Cardiac muscle cell (in vitro differentiated cells and primary cell): ENCODE data around the gene PER3. TPM values are rescaled to one million over a fixed set of nuclear protein-coding genes. Genes with fewer than 3 reads are reported as not detected.

Experiments
- DNase-seq, 2 donors: peaks; one replicate each; pipeline versions ENCODE4 v3.0.0 to v3.0.0-alpha.2; 2010 to 2017; ENCODE audit warnings: low read depth in 1 of 2, low spot score in 1 of 2
- H3K27ac ChIP-seq: fragments of 200-600 bp; sonication (generic); 2 replicates; pipeline ENCODE4 v1.5.1; 2016
- H3K27me3 ChIP-seq: fragments of 200-600 bp; sonication (generic); 2 replicates; pipeline ENCODE4 v1.6.0; 2016; ENCODE audit warnings: control low read depth
- H3K36me3 ChIP-seq: fragments of 200-600 bp; sonication (generic); 2 replicates; pipeline ENCODE4 v1.5.1; 2016; ENCODE audit warnings: control low read depth
- H3K4me1 ChIP-seq: fragments of 200-600 bp; sonication (generic); 2 replicates; pipeline ENCODE4 v1.8.1; 2017; ENCODE audit warnings: low read depth, mild to moderate bottlenecking, mixed run types
- H3K4me3 ChIP-seq: fragments of 200-600 bp; sonication (generic); 2 replicates; pipeline ENCODE4 v1.5.1; 2016; ENCODE audit warnings: mild to moderate bottlenecking
- H3K9me3 ChIP-seq: fragments of 200-600 bp; sonication (generic); 2 replicates; pipeline ENCODE4 v1.5.1; 2017; ENCODE audit warnings: low read depth, mild to moderate bottlenecking, control low read depth
- CTCF ChIP-seq: IDR thresholded peaks from 2 replicates; pipeline ENCODE4 v1.5.1; 2012; ENCODE audit warnings: low read depth, mild to moderate bottlenecking, low read length
- polyA plus RNA-seq: library from polyadenylated mRNA; unstranded; fragments of >200 nt; fragmentation: Nextera tagmentation; extraction: Ambion mirVana; gene quantifications from 2 replicates; pipeline ENCODE4 v1.2.1, GENCODE V29; 2016
- total RNA-seq: library from RNA; depleted of rRNA; stranded (reverse); fragments of >200 nt; gene quantifications from 2 replicates; pipeline ENCODE4 v1.2.3, GENCODE V29; 2016

Gene PER3
- total and polyA plus RNA-seq, 2 experiments from 2014 or later: 2.9 to 13.2 TPM

DNA sequence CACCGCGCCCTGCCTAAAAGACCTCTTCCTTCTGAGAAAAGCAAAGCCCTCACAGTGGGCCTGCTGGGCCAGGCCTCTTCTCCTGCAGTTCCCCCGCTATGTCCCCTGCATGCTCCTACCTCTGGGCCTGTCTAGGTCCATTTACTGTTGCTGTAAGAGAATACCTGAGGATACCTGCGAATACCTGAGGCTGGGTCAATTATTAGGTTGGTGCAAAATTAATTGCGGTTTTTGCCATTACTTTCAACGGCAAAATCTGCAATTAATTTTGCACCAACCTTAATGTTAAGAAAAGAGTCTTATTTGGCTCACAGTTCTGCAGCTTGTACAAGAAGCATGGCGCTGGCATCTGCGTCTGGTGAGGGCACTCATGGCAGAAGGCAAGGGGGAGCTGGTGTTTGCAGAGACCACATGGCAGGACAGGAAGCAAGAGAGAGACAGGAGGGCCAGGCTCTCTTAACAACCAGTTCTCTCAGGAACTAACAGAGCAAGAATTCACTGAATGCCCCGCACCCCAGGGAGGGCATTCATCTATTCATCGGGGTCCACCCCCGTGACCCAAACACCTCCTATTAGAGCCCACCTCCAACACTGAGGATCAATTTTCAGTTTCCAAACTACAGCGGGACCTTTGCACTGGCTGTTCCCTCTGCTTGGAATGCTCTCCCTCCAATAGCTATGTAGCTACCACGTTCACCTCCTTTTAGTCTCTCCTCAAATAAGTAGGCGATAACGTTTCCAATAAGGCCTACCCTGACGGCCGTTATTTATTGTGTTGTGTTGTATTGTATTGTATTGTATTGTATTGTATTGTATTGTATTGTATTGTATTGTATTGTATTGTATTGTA is 78.3 kb downstream of the PER3 start:
- Histone ChIP-seq H3K27ac (no peak overlapping the region), H3K27me3 (no peaks in the 10 kb centered on the region), H3K36me3 (no peaks in the 10 kb centered on the region), H3K9me3 (no peaks in the 10 kb centered on the region), H3K4me1 (no peaks in the 10 kb centered on the region), H3K4me3 (no peak overlapping the region)
- DNase-seq: no peak
- no peak for TF ChIP-seq CTCF

- no peaks in the 10 kb centered on the region for H3K27me3 ChIP-seq
- H3K4me1 ChIP-seq: no peaks in the 10 kb centered on the region
- H3K36me3 ChIP-seq: no peaks in the 10 kb centered on the region
- H3K9me3 ChIP-seq: no peaks in the 10 kb centered on the region
- no peak for DNase-seq
- TF ChIP-seq CTCF: no peak
- no peak overlapping the region for H3K4me3 ChIP-seq
- H3K27ac ChIP-seq: no peak overlapping the region
Measured at GRCh38 chr1:7863756-7864328, 79.8 kb downstream of the PER3 start.

GRCh38 chr1:7865978-7866377 is 81.9 kb downstream of the PER3 start:
- no peak for TF ChIP-seq CTCF
- H3K27ac ChIP-seq: no peak overlapping the region
- no peaks in the 10 kb centered on the region for H3K4me1 ChIP-seq
- DNase-seq: no peak
- no peak overlapping the region for H3K4me3 ChIP-seq
- H3K27me3 ChIP-seq: no peaks in the 10 kb centered on the region
- H3K36me3 ChIP-seq: no peaks in the 10 kb centered on the region
- no peaks in the 10 kb centered on the region for H3K9me3 ChIP-seq

GRCh38 chr1:7868070-7868780 is 84.1 kb downstream of the PER3 start:
- TF ChIP-seq CTCF: no peak
- Histone ChIP-seq H3K9me3 (no peaks in the 10 kb centered on the region), H3K27ac (no peak overlapping the region), H3K4me1 (no peaks in the 10 kb centered on the region), H3K27me3 (no peaks in the 10 kb centered on the region), H3K4me3 (no peak overlapping the region), H3K36me3 (no peaks in the 10 kb centered on the region)
- no peak for DNase-seq

- H3K27ac ChIP-seq: no peak overlapping the region
- H3K27me3 ChIP-seq: no peaks in the 10 kb centered on the region
- no peaks in the 10 kb centered on the region for H3K9me3 ChIP-seq
- TF ChIP-seq CTCF: no peak
- no peak for DNase-seq
- no peaks in the 10 kb centered on the region for H3K4me1 ChIP-seq
- no peak overlapping the region for H3K4me3 ChIP-seq
- no peaks in the 10 kb centered on the region for H3K36me3 ChIP-seq
Measured at GRCh38 chr1:7869136-7869920, 85.2 kb downstream of the PER3 start.
